Endothelial cell of umbilical vein (primary cell): ENCODE measurements around the gene NMT1.

Experiments
- EZH2 ChIP-seq: IDR thresholded peaks from 2 replicates; pipeline ENCODE4 v1.6.1; 2012; ENCODE audit warnings: borderline replicate concordance, low read depth, mild to moderate bottlenecking, moderate library complexity, low read length, inconsistent platforms; ENCODE audit not compliant: severe bottlenecking
- GATA2 ChIP-seq: IDR thresholded peaks from 2 replicates; pipeline ENCODE4 v1.7.0; 2011; ENCODE audit warnings: low read depth, mild to moderate bottlenecking, moderate library complexity, mixed read lengths, low read length; ENCODE audit not compliant: insufficient read length, insufficient read depth
- JUN ChIP-seq: IDR thresholded peaks from 2 replicates; pipeline ENCODE4 v1.6.1; 2011; ENCODE audit warnings: borderline replicate concordance, low read depth; ENCODE audit not compliant: insufficient read length, insufficient read depth
- MYC ChIP-seq: IDR thresholded peaks from one replicate; pipeline ENCODE4 v1.6.1; 2011; ENCODE audit warnings: mild to moderate bottlenecking, low read depth, low read length
- POLR2A ChIP-seq: IDR thresholded peaks from 2 replicates; pipeline ENCODE4 v1.6.1; 2012; ENCODE audit warnings: low read depth, mild to moderate bottlenecking, control low read depth, low read length
- POLR2AphosphoS5 ChIP-seq: IDR thresholded peaks from 2 replicates; pipeline ENCODE4 v1.6.1; 2012; ENCODE audit warnings: low read depth, mild to moderate bottlenecking, control low read depth, low read length, moderate library complexity; ENCODE audit not compliant: insufficient read depth
- TF ChIP-seq, protein P1 (sequence below), 2 donors: IDR thresholded peaks; 1 replicate in 1 of 2; 2 replicates in 1 of 2; pipeline ENCODE4 v1.5.1; 2011; ENCODE audit warnings: low read length in 2 of 2, mild to moderate bottlenecking in 2 of 2, moderate library complexity in 2 of 2, control low read depth in 1 of 2, inconsistent platforms in 1 of 2, low read depth in 1 of 2; ENCODE audit not compliant: insufficient read depth in 1 of 2; ENCODE audit errors: extremely low read depth in 1 of 2
- TF ChIP-seq, protein P2 (sequence below): IDR thresholded peaks from 2 replicates; pipeline ENCODE4 v1.6.1; 2011; ENCODE audit not compliant: insufficient read depth, insufficient read length

DNA sequence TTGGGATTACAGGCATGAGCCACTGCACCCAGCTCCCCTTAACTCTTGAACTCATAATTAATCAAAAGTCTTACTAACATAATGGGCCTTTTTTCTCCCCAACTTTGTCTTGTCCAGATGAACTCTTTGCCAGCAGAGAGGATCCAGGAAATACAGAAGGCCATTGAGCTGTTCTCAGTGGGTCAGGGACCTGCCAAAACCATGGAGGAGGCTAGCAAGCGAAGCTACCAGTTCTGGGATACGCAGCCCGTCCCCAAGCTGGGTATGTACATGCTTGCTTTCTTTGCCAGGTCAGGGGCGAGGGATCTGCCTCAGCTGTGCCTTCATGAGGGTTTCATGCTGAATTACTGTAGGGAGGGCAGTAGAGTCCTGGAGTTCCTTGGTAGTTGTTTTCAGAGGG, 25.3 kb downstream of the NMT1 start:
- TF ChIP-seq EZH2: no peak
- TF ChIP-seq, protein P1, sequence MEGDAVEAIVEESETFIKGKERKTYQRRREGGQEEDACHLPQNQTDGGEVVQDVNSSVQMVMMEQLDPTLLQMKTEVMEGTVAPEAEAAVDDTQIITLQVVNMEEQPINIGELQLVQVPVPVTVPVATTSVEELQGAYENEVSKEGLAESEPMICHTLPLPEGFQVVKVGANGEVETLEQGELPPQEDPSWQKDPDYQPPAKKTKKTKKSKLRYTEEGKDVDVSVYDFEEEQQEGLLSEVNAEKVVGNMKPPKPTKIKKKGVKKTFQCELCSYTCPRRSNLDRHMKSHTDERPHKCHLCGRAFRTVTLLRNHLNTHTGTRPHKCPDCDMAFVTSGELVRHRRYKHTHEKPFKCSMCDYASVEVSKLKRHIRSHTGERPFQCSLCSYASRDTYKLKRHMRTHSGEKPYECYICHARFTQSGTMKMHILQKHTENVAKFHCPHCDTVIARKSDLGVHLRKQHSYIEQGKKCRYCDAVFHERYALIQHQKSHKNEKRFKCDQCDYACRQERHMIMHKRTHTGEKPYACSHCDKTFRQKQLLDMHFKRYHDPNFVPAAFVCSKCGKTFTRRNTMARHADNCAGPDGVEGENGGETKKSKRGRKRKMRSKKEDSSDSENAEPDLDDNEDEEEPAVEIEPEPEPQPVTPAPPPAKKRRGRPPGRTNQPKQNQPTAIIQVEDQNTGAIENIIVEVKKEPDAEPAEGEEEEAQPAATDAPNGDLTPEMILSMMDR (IDR thresholded peaks at IDR 0.05; ENCODE audit: extremely low read depth in 1 of 2, insufficient read depth in 1 of 2, low read depth in 1 of 2, low read length in 2 of 2): no peak
- TF ChIP-seq POLR2A: no peak
- TF ChIP-seq, protein P2, sequence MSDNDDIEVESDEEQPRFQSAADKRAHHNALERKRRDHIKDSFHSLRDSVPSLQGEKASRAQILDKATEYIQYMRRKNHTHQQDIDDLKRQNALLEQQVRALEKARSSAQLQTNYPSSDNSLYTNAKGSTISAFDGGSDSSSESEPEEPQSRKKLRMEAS: no peak
- no peak for TF ChIP-seq POLR2AphosphoS5
- TF ChIP-seq JUN: no peak
- TF ChIP-seq GATA2: no peak
- TF ChIP-seq MYC: no peak
